LoVo (cell line): ENCODE measurements around the gene KCTD5.

ENCODE experiments used
- DNase-seq: peaks from one replicate; pipeline ENCODE4 v3.0.0-alpha.2; 2016; ENCODE audit warnings: low spot score

KCTD5 gene

GRCh38 chr16:2752035-2752849, 69.9 kb downstream of the KCTD5 start, which contains the start of gene SRRM2:
TSS of gene SRRM2 (plus strand) at chr16:2752638. CDS start at chr16:2756365, 3,727 bp downstream.
- DNase-seq: peak; percentile 95

DNA sequence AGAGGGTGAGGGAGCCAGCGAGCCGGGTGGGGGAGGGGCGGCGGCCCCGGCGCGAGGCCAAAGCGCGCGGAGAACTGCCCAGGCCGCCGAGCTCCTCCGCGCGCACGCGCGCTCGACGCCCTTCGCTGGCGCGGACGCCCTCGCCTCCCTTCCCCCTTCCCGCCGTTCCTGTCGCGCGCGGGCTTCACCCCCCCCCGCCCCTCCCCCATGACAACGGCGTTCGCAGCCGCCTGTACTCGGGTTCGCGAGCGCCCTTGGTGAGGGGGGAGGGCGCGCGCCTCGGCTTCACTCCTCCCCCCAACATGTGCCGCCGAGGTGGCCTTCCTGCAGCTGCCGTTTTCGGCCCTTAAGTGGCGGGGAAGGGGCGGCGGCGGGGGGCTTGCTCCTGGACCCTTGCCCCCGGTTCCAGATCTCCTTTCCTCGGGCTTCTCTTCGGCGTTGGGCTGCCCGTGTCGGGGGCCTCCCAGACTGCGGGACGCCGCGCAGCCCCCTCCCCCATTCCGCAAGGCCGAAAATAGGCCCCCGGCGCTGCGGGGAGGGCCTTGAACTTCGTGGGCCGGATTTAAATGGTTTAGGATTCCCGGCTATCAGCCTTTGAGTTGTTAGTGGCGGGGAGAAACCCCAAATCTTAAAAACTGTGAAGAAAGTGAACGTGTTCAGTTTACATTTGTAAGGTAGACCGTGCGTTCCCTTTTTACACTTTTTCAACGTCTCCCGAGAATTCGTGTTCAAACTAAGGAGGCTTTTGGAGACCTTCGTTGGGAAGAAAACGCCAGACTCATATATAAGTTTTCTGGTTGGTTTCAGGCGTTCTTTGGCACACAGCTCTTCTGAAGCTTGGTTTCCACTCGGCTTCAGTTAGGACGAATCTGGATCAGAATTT, 70.8 kb downstream of the KCTD5 start:
- peak; percentile 84 for DNase-seq

GRCh38 chr16:2753733-2754020, 71.4 kb downstream of the KCTD5 start:
- no peak for DNase-seq

GRCh38 chr16:2755158-2755557, 72.8 kb downstream of the KCTD5 start:
- no peak for DNase-seq

DNA sequence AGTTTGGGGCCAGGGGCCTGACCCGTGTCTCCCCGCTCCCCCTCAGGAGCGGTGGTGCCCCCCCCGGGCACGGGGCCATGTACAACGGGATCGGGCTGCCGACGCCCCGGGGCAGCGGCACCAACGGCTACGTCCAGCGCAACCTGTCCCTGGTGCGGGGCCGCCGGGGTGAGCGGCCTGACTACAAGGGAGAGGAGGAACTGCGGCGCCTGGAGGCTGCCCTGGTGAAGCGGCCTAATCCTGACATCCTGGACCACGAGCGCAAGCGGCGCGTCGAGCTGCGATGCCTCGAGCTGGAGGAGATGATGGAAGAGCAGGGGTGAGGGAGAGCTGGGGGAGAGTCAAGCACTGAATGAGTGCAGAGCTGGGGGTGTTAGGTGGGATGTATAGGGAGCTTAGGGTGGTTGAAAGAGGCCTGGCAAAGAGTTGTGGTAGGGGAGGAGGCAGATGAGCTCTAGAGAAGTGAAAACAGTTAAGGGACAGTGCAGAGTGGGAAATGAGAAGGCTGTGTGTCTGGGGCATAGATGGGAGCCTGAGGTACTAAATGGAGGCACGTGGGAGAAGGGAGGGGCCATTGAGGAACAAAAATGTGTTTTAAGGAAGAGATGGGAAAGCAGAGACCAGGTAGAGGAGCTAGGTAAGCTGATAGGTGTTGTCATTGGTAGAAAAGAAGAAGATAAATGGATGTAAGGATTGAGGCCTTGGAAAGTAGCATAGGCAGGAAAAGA, 74.1 kb downstream of the KCTD5 start:
- DNase-seq: no peak

- DNase-seq: no peak
These were observed 75.0 kb downstream of the KCTD5 start for GRCh38 chr16:2757344-2757743.
